ENCODE data around the gene PJA2.

The PJA2 gene

DNA sequence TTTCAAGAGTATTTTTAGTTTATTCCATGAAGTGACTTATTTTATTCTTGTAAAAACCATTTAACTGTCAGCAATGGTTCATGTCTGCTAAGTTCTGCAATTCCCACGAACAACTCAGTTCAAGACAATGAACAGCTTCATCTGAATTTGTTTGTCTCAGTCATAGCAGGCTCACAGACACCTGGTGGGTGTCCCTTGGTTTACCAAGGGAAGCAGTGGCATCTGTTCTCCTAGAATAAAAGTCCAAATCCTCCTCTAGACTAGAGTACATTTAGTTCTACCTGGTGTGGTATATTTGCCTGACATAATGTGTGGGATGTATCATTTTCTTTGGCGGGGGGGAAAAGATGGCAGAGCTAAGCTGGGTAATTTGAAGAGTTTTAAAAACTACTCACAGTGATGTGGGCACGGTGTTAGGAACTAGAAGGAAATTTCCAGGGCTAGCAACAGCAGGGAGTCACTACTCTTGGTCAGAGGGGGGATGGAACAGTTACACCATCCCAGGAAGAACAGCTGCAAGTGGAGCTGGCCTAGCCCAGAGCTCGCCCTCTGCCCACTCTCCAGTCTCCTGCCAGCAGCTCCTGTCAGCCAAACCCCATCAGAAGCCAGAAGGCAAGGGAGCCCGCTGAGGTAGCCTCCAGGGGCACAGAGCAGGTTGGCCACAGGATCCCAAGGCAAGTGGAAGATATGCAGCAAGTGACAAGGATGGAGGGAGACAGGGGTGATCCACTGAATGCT is 100.3 kb downstream of the PJA2 start:
- TF ChIP-seq, protein P1, sequence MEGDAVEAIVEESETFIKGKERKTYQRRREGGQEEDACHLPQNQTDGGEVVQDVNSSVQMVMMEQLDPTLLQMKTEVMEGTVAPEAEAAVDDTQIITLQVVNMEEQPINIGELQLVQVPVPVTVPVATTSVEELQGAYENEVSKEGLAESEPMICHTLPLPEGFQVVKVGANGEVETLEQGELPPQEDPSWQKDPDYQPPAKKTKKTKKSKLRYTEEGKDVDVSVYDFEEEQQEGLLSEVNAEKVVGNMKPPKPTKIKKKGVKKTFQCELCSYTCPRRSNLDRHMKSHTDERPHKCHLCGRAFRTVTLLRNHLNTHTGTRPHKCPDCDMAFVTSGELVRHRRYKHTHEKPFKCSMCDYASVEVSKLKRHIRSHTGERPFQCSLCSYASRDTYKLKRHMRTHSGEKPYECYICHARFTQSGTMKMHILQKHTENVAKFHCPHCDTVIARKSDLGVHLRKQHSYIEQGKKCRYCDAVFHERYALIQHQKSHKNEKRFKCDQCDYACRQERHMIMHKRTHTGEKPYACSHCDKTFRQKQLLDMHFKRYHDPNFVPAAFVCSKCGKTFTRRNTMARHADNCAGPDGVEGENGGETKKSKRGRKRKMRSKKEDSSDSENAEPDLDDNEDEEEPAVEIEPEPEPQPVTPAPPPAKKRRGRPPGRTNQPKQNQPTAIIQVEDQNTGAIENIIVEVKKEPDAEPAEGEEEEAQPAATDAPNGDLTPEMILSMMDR (IDR thresholded peaks at IDR 0.05; ENCODE audit: borderline replicate concordance, control extremely low read depth, extremely low read depth, insufficient read depth, missing control alignments) = no peak
- DNase-seq (ENCODE audit: low spot score) = no peak
- in situ Hi-C loops (cut with MboI; ENCODE audit: low sequenced_read_pairs, unreplicated experiment) = no loop called here

- no peak for DNase-seq (ENCODE audit: low spot score)
- in situ Hi-C loops (cut with MboI; ENCODE audit: low sequenced_read_pairs, unreplicated experiment) = no loop called here
- TF ChIP-seq, protein P1 (IDR thresholded peaks at IDR 0.05; ENCODE audit: borderline replicate concordance, control extremely low read depth, extremely low read depth, insufficient read depth, missing control alignments) = no peak
These were observed 101.8 kb downstream of the PJA2 start for GRCh38 chr5:109307951-109308350.

GRCh38 chr5:109307456-109307855 is 102.3 kb downstream of the PJA2 start:
- in situ Hi-C loops (cut with MboI; ENCODE audit: low sequenced_read_pairs, unreplicated experiment) = no loop called here
- DNase-seq (ENCODE audit: low spot score) = no peak
- TF ChIP-seq, protein P1 (IDR thresholded peaks at IDR 0.05; ENCODE audit: borderline replicate concordance, control extremely low read depth, extremely low read depth, insufficient read depth, missing control alignments) = no peak

GRCh38 chr5:109305352-109305751 is 104.4 kb downstream of the PJA2 start:
- no peak for DNase-seq (ENCODE audit: low spot score)
- TF ChIP-seq, protein P1 (IDR thresholded peaks at IDR 0.05; ENCODE audit: borderline replicate concordance, control extremely low read depth, extremely low read depth, insufficient read depth, missing control alignments) = no peak
- in situ Hi-C loops (cut with MboI; ENCODE audit: low sequenced_read_pairs, unreplicated experiment) = no loop called here

DNA sequence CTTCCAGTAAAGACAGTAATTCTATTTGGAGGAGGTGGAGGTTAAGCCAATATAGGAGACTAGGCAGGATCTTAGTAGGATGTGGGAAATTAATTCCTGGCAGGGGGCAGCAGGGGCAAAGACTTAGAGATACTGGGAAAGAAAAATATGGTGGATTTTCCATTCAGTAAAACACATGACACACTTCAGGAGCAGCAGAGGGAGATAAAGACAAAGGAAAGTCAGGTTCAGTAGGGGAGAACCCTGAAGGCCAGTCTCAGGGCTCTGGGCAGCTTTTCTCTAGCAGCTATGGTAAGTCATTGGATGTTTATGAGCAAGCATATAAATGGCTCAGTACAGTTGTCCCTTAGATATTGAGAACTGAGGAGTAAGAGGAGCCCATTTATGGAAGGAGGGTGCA is 105.5 kb downstream of the PJA2 start:
- in situ Hi-C loops (cut with MboI; ENCODE audit: low sequenced_read_pairs, unreplicated experiment) = no loop called here
- TF ChIP-seq, protein P1 (IDR thresholded peaks at IDR 0.05; ENCODE audit: borderline replicate concordance, control extremely low read depth, extremely low read depth, insufficient read depth, missing control alignments) = no peak
- no peak for DNase-seq (ENCODE audit: low spot score)

DNA sequence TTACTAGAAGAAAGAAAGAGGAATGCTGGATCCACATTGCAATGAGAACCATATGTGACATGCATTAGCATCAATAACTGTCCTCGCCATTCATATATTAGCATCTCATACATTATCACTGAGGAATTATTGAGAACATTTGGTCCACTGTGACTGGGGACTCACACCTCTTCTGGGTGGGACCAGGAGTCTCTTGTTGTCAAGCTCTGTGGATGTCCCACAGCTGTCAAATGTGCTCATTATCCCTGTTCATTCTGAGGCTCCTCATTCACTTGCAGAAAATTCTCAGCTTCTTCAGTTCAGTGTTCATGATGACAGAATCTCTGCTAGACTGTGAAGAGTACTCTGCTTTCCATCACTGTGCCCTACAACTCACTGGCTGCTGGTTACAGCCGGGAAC is 109.4 kb downstream of the PJA2 start:
- no peak for DNase-seq (ENCODE audit: low spot score)
- in situ Hi-C loops (cut with MboI; ENCODE audit: low sequenced_read_pairs, unreplicated experiment) = no loop called here
- TF ChIP-seq, protein P1 (IDR thresholded peaks at IDR 0.05; ENCODE audit: borderline replicate concordance, control extremely low read depth, extremely low read depth, insufficient read depth, missing control alignments) = no peak
